HepG2 (cell line): Measurements from ENCODE around the gene LDB3. TPM values are rescaled to one million over a fixed set of nuclear protein-coding genes. Genes with fewer than 3 reads are reported as not detected.

ENCODE experiments used
- GRHL1 ChIP-seq: sonication (generic); formaldehyde crosslinking; conservative IDR thresholded peaks from 2 replicates; pipeline ENCODE4 v1.8.0; 2022; ENCODE audit warnings: missing genetic modification reagents
- KLF15 ChIP-seq: sonication (generic); formaldehyde crosslinking; IDR thresholded peaks from 2 replicates; pipeline ENCODE4 v1.8.1; 2023; ENCODE audit warnings: borderline replicate concordance, mild to moderate bottlenecking, inconsistent platforms, missing genetic modification reagents, mixed read lengths
- NCOA2 ChIP-seq: sonication (generic); formaldehyde crosslinking; IDR thresholded peaks from 2 replicates; pipeline ENCODE4 v1.8.0; 2022; ENCODE audit warnings: inconsistent platforms
- POLR2AphosphoS5 ChIP-seq: IDR thresholded peaks from 2 replicates; pipeline ENCODE4 v1.6.1; 2012; ENCODE audit warnings: low read depth, low read length
- SIN3A ChIP-seq: IDR thresholded peaks from 2 replicates; pipeline ENCODE4 v1.6.1; 2011; ENCODE audit warnings: low read depth, mild to moderate bottlenecking, control low read depth, low read length, borderline replicate concordance
- SP140L ChIP-seq: sonication (generic); formaldehyde crosslinking; IDR thresholded peaks from 2 replicates; pipeline ENCODE4 v1.4.0; 2020; ENCODE audit warnings: missing genetic modification reagents, borderline replicate concordance
- TCF12 ChIP-seq, 2 experiments: fragments of 450-650 bp in 1 of 2; sonication (generic) in 1 of 2; formaldehyde crosslinking in 1 of 2; IDR thresholded peaks; 2 replicates each; pipeline versions ENCODE4 v1.6.1 to v1.8.0; 2017 to 2022; ENCODE audit warnings: antibody characterized with exemption in 1 of 2, mild to moderate bottlenecking in 1 of 2, missing genetic modification reagents in 1 of 2, moderate library complexity in 1 of 2
- YEATS2 ChIP-seq: sonication (generic); formaldehyde crosslinking; IDR thresholded peaks from 2 replicates; pipeline ENCODE4 v1.4.0; 2020; ENCODE audit warnings: missing genetic modification reagents, borderline replicate concordance
- ZMYM4 ChIP-seq: sonication (generic); formaldehyde crosslinking; IDR thresholded peaks from 2 replicates; pipeline ENCODE4 v1.8.1; 2023; ENCODE audit warnings: mild to moderate bottlenecking, missing genetic modification reagents
- ZNF33B ChIP-seq: sonication (generic); formaldehyde crosslinking; IDR thresholded peaks from 2 replicates; pipeline ENCODE4 v1.5.1; 2020; ENCODE audit warnings: mild to moderate bottlenecking, missing genetic modification reagents
- ZNF350 ChIP-seq: sonication (generic); formaldehyde crosslinking; IDR thresholded peaks from 2 replicates; pipeline ENCODE4 v1.4.0; 2020; ENCODE audit warnings: mild to moderate bottlenecking, low read depth, missing genetic modification reagents, borderline replicate concordance
- ZNF367 ChIP-seq: sonication (generic); formaldehyde crosslinking; IDR thresholded peaks from 2 replicates; pipeline ENCODE4 v1.4.0; 2020; ENCODE audit warnings: missing genetic modification reagents, borderline replicate concordance
- ZNF430 ChIP-seq: sonication (generic); formaldehyde crosslinking; IDR thresholded peaks from 2 replicates; pipeline ENCODE4 v1.9.0; 2021; ENCODE audit warnings: mild to moderate bottlenecking, missing genetic modification reagents
- ZNF563 ChIP-seq: sonication (generic); formaldehyde crosslinking; IDR thresholded peaks from 2 replicates; pipeline ENCODE4 v1.8.0; 2022; ENCODE audit warnings: mild to moderate bottlenecking, moderate library complexity, missing genetic modification reagents
- ZNF788 ChIP-seq: sonication (generic); formaldehyde crosslinking; IDR thresholded peaks from 2 replicates; pipeline ENCODE4 v1.5.0; 2020; ENCODE audit warnings: mild to moderate bottlenecking, missing genetic modification reagents, borderline replicate concordance
- ZXDC ChIP-seq: sonication (generic); formaldehyde crosslinking; IDR thresholded peaks from 2 replicates; pipeline ENCODE4 v1.5.0; 2020; ENCODE audit warnings: mild to moderate bottlenecking, missing genetic modification reagents
- polyA plus RNA-seq, 8 experiments: library from polyadenylated mRNA; depleted of rRNA in 3 of 8; stranded (reverse) in 7 of 8; unstranded in 1 of 8; fragments of >200 nt; fragmentation: Illumina TruSeq in 4 of 8; extraction: Trizol in 4 of 8; gene quantifications; 2 replicates each; pipeline versions ENCODE4 v1.2.1 to v1.2.3, GENCODE V29; 2011 to 2016; ENCODE audit warnings: low read depth in 4 of 8, missing spikeins in 1 of 8, mixed read lengths in 1 of 8; ENCODE audit not compliant: insufficient read depth in 1 of 8
- total RNA-seq, 5 experiments: library from RNA; depleted of rRNA; stranded (reverse); fragments of >200 nt; fragmentation: Illumina TruSeq; extraction: Trizol; gene quantifications; 2 replicates each; pipeline ENCODE4 v1.2.3, GENCODE V29; 2016; ENCODE audit warnings: low read depth in 1 of 5
- TF ChIP-seq, protein P1 (sequence below): sonication (generic); formaldehyde crosslinking; IDR thresholded peaks from 2 replicates; pipeline ENCODE4 v1.4.0; 2020; ENCODE audit warnings: missing genetic modification reagents

The LDB3 gene
- total and polyA plus RNA-seq, 2 of the 13 experiments (the other 11 are each of a cell fraction or from before 2014, with no cell fraction given), result not detected

GRCh38 chr10:86755740-86756510 is 87.6 kb downstream of the LDB3 start (continued):
- TF ChIP-seq, protein P1, sequence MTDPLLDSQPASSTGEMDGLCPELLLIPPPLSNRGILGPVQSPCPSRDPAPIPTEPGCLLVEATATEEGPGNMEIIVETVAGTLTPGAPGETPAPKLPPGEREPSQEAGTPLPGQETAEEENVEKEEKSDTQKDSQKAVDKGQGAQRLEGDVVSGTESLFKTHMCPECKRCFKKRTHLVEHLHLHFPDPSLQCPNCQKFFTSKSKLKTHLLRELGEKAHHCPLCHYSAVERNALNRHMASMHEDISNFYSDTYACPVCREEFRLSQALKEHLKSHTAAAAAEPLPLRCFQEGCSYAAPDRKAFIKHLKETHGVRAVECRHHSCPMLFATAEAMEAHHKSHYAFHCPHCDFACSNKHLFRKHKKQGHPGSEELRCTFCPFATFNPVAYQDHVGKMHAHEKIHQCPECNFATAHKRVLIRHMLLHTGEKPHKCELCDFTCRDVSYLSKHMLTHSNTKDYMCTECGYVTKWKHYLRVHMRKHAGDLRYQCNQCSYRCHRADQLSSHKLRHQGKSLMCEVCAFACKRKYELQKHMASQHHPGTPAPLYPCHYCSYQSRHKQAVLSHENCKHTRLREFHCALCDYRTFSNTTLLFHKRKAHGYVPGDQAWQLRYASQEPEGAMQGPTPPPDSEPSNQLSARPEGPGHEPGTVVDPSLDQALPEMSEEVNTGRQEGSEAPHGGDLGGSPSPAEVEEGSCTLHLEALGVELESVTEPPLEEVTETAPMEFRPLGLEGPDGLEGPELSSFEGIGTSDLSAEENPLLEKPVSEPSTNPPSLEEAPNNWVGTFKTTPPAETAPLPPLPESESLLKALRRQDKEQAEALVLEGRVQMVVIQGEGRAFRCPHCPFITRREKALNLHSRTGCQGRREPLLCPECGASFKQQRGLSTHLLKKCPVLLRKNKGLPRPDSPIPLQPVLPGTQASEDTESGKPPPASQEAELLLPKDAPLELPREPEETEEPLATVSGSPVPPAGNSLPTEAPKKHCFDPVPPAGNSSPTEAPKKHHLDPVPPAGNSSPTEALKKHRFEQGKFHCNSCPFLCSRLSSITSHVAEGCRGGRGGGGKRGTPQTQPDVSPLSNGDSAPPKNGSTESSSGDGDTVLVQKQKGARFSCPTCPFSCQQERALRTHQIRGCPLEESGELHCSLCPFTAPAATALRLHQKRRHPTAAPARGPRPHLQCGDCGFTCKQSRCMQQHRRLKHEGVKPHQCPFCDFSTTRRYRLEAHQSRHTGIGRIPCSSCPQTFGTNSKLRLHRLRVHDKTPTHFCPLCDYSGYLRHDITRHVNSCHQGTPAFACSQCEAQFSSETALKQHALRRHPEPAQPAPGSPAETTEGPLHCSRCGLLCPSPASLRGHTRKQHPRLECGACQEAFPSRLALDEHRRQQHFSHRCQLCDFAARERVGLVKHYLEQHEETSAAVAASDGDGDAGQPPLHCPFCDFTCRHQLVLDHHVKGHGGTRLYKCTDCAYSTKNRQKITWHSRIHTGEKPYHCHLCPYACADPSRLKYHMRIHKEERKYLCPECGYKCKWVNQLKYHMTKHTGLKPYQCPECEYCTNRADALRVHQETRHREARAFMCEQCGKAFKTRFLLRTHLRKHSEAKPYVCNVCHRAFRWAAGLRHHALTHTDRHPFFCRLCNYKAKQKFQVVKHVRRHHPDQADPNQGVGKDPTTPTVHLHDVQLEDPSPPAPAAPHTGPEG, result peak; percentile 94
- peak; percentile 31 for TF ChIP-seq POLR2AphosphoS5
- TF ChIP-seq ZNF367 (CRISPR knock-in tag), result no peak
- no peak for TF ChIP-seq TCF12 (IDR thresholded peaks at IDR 0.05)
- peak; percentile 60; the same call in 1 of the 2 replicates for TF ChIP-seq TCF12 (CRISPR knock-in tag; IDR thresholded peaks at IDR 0.05)
- TF ChIP-seq ZNF563 (CRISPR knock-in tag), result peak; percentile 94
- 0 out of 2 replicates have a peak, but pooled peaks have one; percentile 22 for TF ChIP-seq YEATS2 (CRISPR knock-in tag)
- TF ChIP-seq NCOA2 (CRISPR knock-in tag), result peak; percentile 34; the same call in 1 of the 2 replicates
- peak; percentile 72; the same call in 1 of the 2 replicates for TF ChIP-seq ZMYM4 (CRISPR knock-in tag)
- no peak for TF ChIP-seq GRHL1 (CRISPR knock-in tag)
- TF ChIP-seq SP140L (CRISPR knock-in tag), result 0 out of 2 replicates have a peak, but pooled peaks have one; percentile 51
- TF ChIP-seq ZNF430 (CRISPR knock-in tag), result peak; percentile 43; the same call in 1 of the 2 replicates
- no peak for TF ChIP-seq KLF15 (CRISPR knock-in tag)
- peak; percentile 39; the same call in 1 of the 2 replicates for TF ChIP-seq ZNF788 (CRISPR knock-in tag)
- TF ChIP-seq ZNF33B (CRISPR knock-in tag), result peak; percentile 89; the same call in 1 of the 2 replicates
- TF ChIP-seq SIN3A, result 0 out of 2 replicates have a peak, but pooled peaks have one; percentile 44
- 0 out of 2 replicates have a peak, but pooled peaks have one; percentile 46 for TF ChIP-seq ZXDC (CRISPR knock-in tag)
- TF ChIP-seq ZNF350 (CRISPR knock-in tag), result peak; percentile 69; the same call in 1 of the 2 replicates
